ENCODE data around the gene KIF21A. TPM values are rescaled to one million over a fixed set of nuclear protein-coding genes. Genes with fewer than 3 reads are reported as not detected.

The KIF21A gene
- total RNA-seq, 2 experiments from 2014 or later, result 1.1 TPM; not detected in 1

DNA sequence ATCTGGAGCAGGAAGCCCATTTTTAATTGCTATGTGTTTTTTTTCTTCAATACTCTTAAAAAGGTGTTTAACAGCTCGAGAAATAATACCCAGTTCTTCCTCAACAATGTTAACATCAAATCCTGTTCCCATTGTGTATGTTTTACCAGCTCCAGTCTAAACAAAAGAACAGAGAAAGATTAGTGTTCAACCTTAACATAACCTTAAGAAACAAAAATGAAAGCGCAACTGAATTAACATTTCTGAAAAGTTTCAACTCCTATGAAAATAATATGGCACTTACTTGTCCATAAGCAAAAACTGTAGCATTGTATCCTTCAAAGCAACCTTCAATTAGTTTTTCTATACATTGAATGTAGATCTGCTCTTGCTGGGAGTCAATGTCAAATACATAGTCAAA lies 73.2 kb downstream of the KIF21A start:
- intact Hi-C loops (cut with micrococcal nuclease; ENCODE audit: unreplicated experiment), result no loop called here
- Histone ChIP-seq H3K36me3 (ENCODE audit: insufficient read depth, low read length) (no peaks in the 10 kb centered on the region), H4K20me1 (ENCODE audit: insufficient read depth, low read length) (no peaks in the 10 kb centered on the region), H3K4me3 (ENCODE audit: low read depth, low read length, poor library complexity, severe bottlenecking) (no peak overlapping the region), H3K27ac (ENCODE audit: low read depth, low read length, poor library complexity, severe bottlenecking) (no peak overlapping the region), H3K9me3 (ENCODE audit: low read length) (no peaks in the 10 kb centered on the region), H3K9me2 (ENCODE audit: insufficient read depth, low read length) (no peaks in the 10 kb centered on the region), H3K4me2 (ENCODE audit: low read length) (no peak overlapping the region), H3K79me2 (ENCODE audit: insufficient read depth, low read depth, low read length) (no peaks in the 10 kb centered on the region), H2AFZ (ENCODE audit: low read length) (no peak overlapping the region), H3K4me1 (ENCODE audit: insufficient read depth, low read length, poor library complexity, severe bottlenecking) (no peaks in the 10 kb centered on the region)
- ChIA-PET CTCF (ENCODE audit: unreplicated experiment) (no interaction called here), POLR2A (no interaction called here)
- BruUV-seq (replicated peaks), result no TSS peak
- DNase-seq (ENCODE audit: low spot score), result no peak
- TF ChIP-seq, protein P1, sequence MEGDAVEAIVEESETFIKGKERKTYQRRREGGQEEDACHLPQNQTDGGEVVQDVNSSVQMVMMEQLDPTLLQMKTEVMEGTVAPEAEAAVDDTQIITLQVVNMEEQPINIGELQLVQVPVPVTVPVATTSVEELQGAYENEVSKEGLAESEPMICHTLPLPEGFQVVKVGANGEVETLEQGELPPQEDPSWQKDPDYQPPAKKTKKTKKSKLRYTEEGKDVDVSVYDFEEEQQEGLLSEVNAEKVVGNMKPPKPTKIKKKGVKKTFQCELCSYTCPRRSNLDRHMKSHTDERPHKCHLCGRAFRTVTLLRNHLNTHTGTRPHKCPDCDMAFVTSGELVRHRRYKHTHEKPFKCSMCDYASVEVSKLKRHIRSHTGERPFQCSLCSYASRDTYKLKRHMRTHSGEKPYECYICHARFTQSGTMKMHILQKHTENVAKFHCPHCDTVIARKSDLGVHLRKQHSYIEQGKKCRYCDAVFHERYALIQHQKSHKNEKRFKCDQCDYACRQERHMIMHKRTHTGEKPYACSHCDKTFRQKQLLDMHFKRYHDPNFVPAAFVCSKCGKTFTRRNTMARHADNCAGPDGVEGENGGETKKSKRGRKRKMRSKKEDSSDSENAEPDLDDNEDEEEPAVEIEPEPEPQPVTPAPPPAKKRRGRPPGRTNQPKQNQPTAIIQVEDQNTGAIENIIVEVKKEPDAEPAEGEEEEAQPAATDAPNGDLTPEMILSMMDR (conservative IDR thresholded peaks at IDR 0.05; ENCODE audit: low read length), result no peak

DNA sequence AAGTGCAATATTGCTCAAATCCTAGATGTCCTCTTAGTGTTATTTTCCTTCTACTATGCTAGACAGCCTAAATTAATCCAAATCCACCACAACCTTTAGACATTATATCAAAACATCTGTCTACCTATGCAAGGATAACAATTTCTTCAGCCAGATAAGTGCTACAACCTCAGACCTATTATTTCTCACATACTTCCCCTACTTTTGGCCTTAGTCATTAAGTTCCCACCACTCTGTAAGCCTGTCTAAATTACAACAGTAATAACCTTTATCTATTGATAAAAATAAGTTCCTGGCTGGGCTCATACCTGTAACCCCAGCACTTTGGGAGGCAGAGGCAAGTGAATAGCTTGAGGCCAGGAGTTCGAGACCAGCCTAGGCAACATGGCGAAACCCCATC lies 74.0 kb downstream of the KIF21A start:
- H3K4me3 ChIP-seq (ENCODE audit: low read depth, low read length, poor library complexity, severe bottlenecking), result no peak overlapping the region
- DNase-seq (ENCODE audit: low spot score), result no peak
- no peaks in the 10 kb centered on the region for H3K79me2 ChIP-seq (ENCODE audit: insufficient read depth, low read depth, low read length)
- no peaks in the 10 kb centered on the region for H3K4me1 ChIP-seq (ENCODE audit: insufficient read depth, low read length, poor library complexity, severe bottlenecking)
- H3K9me2 ChIP-seq (ENCODE audit: insufficient read depth, low read length), result no peaks in the 10 kb centered on the region
- H3K36me3 ChIP-seq (ENCODE audit: insufficient read depth, low read length), result no peaks in the 10 kb centered on the region
- H3K4me2 ChIP-seq (ENCODE audit: low read length), result no peak overlapping the region
- ChIA-PET CTCF (ENCODE audit: unreplicated experiment) (no interaction called here), POLR2A (interaction anchor here (0.6 kb wide), 2 partner anchors 14 to 327 kb away, joined by 3 to 4 read pairs; no protein-coding TSS in a partner anchor)
- BruUV-seq (replicated peaks), result no TSS peak
- H4K20me1 ChIP-seq (ENCODE audit: insufficient read depth, low read length), result no peaks in the 10 kb centered on the region
- no peaks in the 10 kb centered on the region for H3K9me3 ChIP-seq (ENCODE audit: low read length)
- intact Hi-C loops (cut with micrococcal nuclease; ENCODE audit: unreplicated experiment), result no loop called here
- no peak overlapping the region for H3K27ac ChIP-seq (ENCODE audit: low read depth, low read length, poor library complexity, severe bottlenecking)
- no peak for TF ChIP-seq EZH2phosphoT487 (IDR thresholded peaks at IDR 0.05; ENCODE audit: borderline replicate concordance, low read depth, low read length)
- TF ChIP-seq, protein P1 (conservative IDR thresholded peaks at IDR 0.05; ENCODE audit: low read length), result no peak
- no peak overlapping the region for H2AFZ ChIP-seq (ENCODE audit: low read length)

DNA sequence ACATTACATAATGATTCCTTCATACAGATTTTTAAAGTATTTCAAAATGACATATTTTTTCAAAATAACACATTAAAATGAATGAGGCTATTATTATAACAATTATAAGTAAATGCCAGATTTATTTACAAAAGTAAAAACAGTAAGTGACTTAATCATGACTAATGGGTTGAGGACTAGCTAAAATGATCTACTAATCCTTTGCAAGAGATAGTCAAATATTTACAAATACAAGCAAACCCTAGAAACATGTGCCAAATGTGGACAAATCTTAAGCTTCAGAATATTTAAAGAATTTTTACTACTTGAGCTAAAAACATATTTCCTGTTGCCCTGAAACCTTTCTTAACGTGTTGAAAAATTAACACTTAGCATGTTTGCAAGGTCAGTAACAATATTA lies 74.8 kb downstream of the KIF21A start:
- CTCF ChIA-PET (ENCODE audit: unreplicated experiment), result no interaction called here
- no peak overlapping the region for H3K4me2 ChIP-seq (ENCODE audit: low read length)
- POLR2A ChIA-PET, result no interaction called here

More for the DNA sequence above, 74.8 kb downstream of the KIF21A start:
- Histone ChIP-seq H3K79me2 (ENCODE audit: insufficient read depth, low read depth, low read length) (no peaks in the 10 kb centered on the region), H4K20me1 (ENCODE audit: insufficient read depth, low read length) (no peaks in the 10 kb centered on the region), H3K4me3 (ENCODE audit: low read depth, low read length, poor library complexity, severe bottlenecking) (no peak overlapping the region), H3K27ac (ENCODE audit: low read depth, low read length, poor library complexity, severe bottlenecking) (no peak overlapping the region), H3K9me3 (ENCODE audit: low read length) (no peaks in the 10 kb centered on the region), H3K36me3 (ENCODE audit: insufficient read depth, low read length) (no peaks in the 10 kb centered on the region), H3K9me2 (ENCODE audit: insufficient read depth, low read length) (no peaks in the 10 kb centered on the region), H2AFZ (ENCODE audit: low read length) (no peak overlapping the region), H3K4me1 (ENCODE audit: insufficient read depth, low read length, poor library complexity, severe bottlenecking) (no peaks in the 10 kb centered on the region)
- no peak for DNase-seq (ENCODE audit: low spot score)
- BruUV-seq (replicated peaks), result no TSS peak
- intact Hi-C loops (cut with micrococcal nuclease; ENCODE audit: unreplicated experiment), result no loop called here
- no peak for TF ChIP-seq EZH2phosphoT487 (IDR thresholded peaks at IDR 0.05; ENCODE audit: borderline replicate concordance, low read depth, low read length)

All from OCI-LY7 (cell line).